ENCODE measurements around the gene FAM161B. TPM values are rescaled to one million over a fixed set of nuclear protein-coding genes. Genes with fewer than 3 reads are reported as not detected.
"Not testable (repeated sequence)": the region's sequence is repeated elsewhere in the genome, so short reads cannot be mapped to it uniquely, and the experiment has no call there.

FAM161B gene
- total RNA-seq, 1 donor from 2014 or later: 0.68 TPM

DNA sequence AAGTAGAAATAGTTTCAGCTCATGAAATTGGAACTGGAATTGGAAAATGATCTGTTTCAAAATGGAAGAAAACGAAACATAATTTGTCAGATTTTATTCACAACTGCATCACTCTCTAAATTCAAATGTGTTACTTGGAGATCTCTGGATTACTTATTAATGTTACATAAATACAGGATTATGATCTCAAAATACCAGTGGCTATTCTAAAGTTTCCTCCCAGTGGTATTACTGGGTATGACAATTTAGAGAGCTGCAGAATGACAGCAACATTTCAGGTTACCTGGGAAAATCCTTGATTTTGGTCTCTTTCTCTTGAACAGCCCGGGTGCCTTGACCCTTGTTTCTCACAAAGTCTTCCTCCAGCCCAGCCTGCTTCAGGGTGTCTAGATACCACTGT is 14.2 kb downstream of the FAM161B start:
- Mint-ChIP-seq H3K4me1 (ENCODE audit: low read depth) (no peaks in the 10 kb centered on the region), H3K4me3 (ENCODE audit: low read depth) (no peak overlapping the region), H3K27ac (no peak overlapping the region), H3K27me3 (ENCODE audit: low read depth) (no peaks in the 10 kb centered on the region), H3K9me3 (no peaks in the 10 kb centered on the region), H3K36me3 (ENCODE audit: low read depth) (peaks cover 37% of the 10 kb centered on the region)
- no peak for DNase-seq (ENCODE audit: low spot score)
- intact Hi-C loops (cut with micrococcal nuclease): no loop called here

- no peak for DNase-seq (ENCODE audit: low spot score)
- Mint-ChIP-seq H3K27me3 (ENCODE audit: low read depth) (no peaks in the 10 kb centered on the region), H3K4me3 (ENCODE audit: low read depth) (no peak overlapping the region), H3K27ac (no peak overlapping the region), H3K9me3 (no peaks in the 10 kb centered on the region), H3K4me1 (ENCODE audit: low read depth) (peaks cover 2% of the 10 kb centered on the region), H3K36me3 (ENCODE audit: low read depth) (peaks cover 88% of the 10 kb centered on the region)
- intact Hi-C loops (cut with micrococcal nuclease): no loop called here
Observed at GRCh38 chr14:73924337-73924736, 25.6 kb downstream of the FAM161B start.

- H3K4me1 Mint-ChIP-seq (ENCODE audit: low read depth); H3K4me3 Mint-ChIP-seq (ENCODE audit: low read depth); intact Hi-C loops (cut with micrococcal nuclease); H3K27ac Mint-ChIP-seq; H3K27me3 Mint-ChIP-seq (ENCODE audit: low read depth); DNase-seq (ENCODE audit: low spot score); H3K9me3 Mint-ChIP-seq: not testable (repeated sequence)
- H3K36me3 Mint-ChIP-seq (ENCODE audit: low read depth): peaks cover 67% of the 10 kb centered on the region
Observed at GRCh38 chr14:73919457-73919856, 30.4 kb downstream of the FAM161B start.

- intact Hi-C loops (cut with micrococcal nuclease): no loop called here
Observed at GRCh38 chr14:73916324-73916723, 33.6 kb downstream of the FAM161B start.

GRCh38 chr14:73913256-73913655 is 36.6 kb downstream of the FAM161B start:
- Mint-ChIP-seq H3K27ac (no peak overlapping the region), H3K9me3 (no peaks in the 10 kb centered on the region), H3K4me1 (ENCODE audit: low read depth) (peaks cover 3% of the 10 kb centered on the region), H3K4me3 (ENCODE audit: low read depth) (no peak overlapping the region), H3K36me3 (ENCODE audit: low read depth) (peaks cover 72% of the 10 kb centered on the region), H3K27me3 (ENCODE audit: low read depth) (no peaks in the 10 kb centered on the region)
- intact Hi-C loops (cut with micrococcal nuclease): no loop called here
- no peak for DNase-seq (ENCODE audit: low spot score)

More at GRCh38 chr14:73916324-73916723, 33.6 kb downstream of the FAM161B start:
- Mint-ChIP-seq H3K27ac (no peak overlapping the region), H3K4me3 (ENCODE audit: low read depth) (no peak overlapping the region), H3K9me3 (no peaks in the 10 kb centered on the region), H3K36me3 (ENCODE audit: low read depth) (peaks cover 69% of the 10 kb centered on the region), H3K27me3 (ENCODE audit: low read depth) (no peaks in the 10 kb centered on the region), H3K4me1 (ENCODE audit: low read depth) (no peaks in the 10 kb centered on the region)
- no peak for DNase-seq (ENCODE audit: low spot score)

GRCh38 chr14:73909681-73910080 is 40.2 kb downstream of the FAM161B start:
- Mint-ChIP-seq H3K36me3 (ENCODE audit: low read depth) (peaks cover 85% of the 10 kb centered on the region), H3K4me1 (ENCODE audit: low read depth) (peaks cover 3% of the 10 kb centered on the region), H3K9me3 (no peaks in the 10 kb centered on the region), H3K4me3 (ENCODE audit: low read depth) (no peak overlapping the region), H3K27ac (no peak overlapping the region), H3K27me3 (ENCODE audit: low read depth) (no peaks in the 10 kb centered on the region)
- no peak for DNase-seq (ENCODE audit: low spot score)
- intact Hi-C loops (cut with micrococcal nuclease): no loop called here

- intact Hi-C loops (cut with micrococcal nuclease): no loop called here
- Mint-ChIP-seq H3K4me1 (ENCODE audit: low read depth) (no peaks in the 10 kb centered on the region), H3K27me3 (ENCODE audit: low read depth) (no peaks in the 10 kb centered on the region), H3K36me3 (ENCODE audit: low read depth) (peaks cover 69% of the 10 kb centered on the region), H3K27ac (no peak overlapping the region), H3K9me3 (no peaks in the 10 kb centered on the region), H3K4me3 (ENCODE audit: low read depth) (no peak overlapping the region)
- no peak for DNase-seq (ENCODE audit: low spot score)
Observed at GRCh38 chr14:73903028-73903427, 46.9 kb downstream of the FAM161B start.

DNA sequence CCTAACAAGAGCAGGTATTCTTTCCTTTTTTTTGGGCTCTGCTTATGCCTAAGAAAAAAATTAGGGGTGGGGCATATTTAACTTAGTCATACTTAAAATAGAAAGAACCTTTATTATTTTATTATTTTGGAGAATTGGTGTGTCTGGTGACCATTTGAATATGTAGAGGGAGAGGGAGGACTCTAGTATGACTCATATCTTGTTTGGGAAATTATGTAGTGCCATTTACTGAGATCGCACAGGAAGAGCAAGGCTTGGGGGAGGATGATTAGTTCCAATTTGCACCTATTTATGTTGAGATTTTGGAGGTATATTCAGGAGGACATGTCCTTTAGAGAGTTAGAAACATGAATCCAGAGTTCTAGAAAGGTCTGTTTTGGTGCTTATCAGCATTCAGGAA is 53.4 kb downstream of the FAM161B start:
- no peak for DNase-seq (ENCODE audit: low spot score)
- intact Hi-C loops (cut with micrococcal nuclease): no loop called here
- Mint-ChIP-seq H3K27ac (peak overlapping the region; percentile 54), H3K9me3 (no peaks in the 10 kb centered on the region), H3K36me3 (ENCODE audit: low read depth) (peaks cover 64% of the 10 kb centered on the region), H3K4me1 (ENCODE audit: low read depth) (peaks cover 15% of the 10 kb centered on the region), H3K4me3 (ENCODE audit: low read depth) (no peak overlapping the region), H3K27me3 (ENCODE audit: low read depth) (no peaks in the 10 kb centered on the region)

DNA sequence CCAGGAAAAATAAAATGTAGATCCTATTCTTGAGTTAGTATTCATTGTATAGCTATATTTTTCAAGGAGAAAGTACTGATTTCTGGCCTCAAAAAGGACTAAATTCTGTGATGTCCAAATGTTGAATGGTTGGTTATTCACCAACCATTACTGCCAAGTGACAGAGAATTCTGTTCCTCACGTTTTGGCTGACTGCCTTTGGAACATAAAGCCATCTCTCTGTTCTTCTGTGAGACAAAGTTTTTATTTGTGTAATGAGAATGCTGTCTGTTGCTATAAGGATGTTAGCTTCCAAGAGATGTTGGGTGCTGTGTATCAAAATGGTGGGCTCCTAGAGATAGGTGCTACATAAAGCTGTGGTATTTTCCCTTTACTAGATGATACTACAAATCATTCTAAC is 54.0 kb downstream of the FAM161B start:
- H3K27me3 Mint-ChIP-seq (ENCODE audit: low read depth): no peaks in the 10 kb centered on the region
- no peak overlapping the region for H3K4me3 Mint-ChIP-seq (ENCODE audit: low read depth)
- H3K9me3 Mint-ChIP-seq: no peaks in the 10 kb centered on the region
- peaks cover 15% of the 10 kb centered on the region for H3K4me1 Mint-ChIP-seq (ENCODE audit: low read depth)
- H3K27ac Mint-ChIP-seq: peak overlapping the region; percentile 47
- peaks cover 62% of the 10 kb centered on the region for H3K36me3 Mint-ChIP-seq (ENCODE audit: low read depth)
- no peak for DNase-seq (ENCODE audit: low spot score)
- intact Hi-C loops (cut with micrococcal nuclease): no loop called here

- H3K27me3 Mint-ChIP-seq (ENCODE audit: low read depth); H3K4me3 Mint-ChIP-seq (ENCODE audit: low read depth); DNase-seq (ENCODE audit: low spot score); H3K9me3 Mint-ChIP-seq; H3K27ac Mint-ChIP-seq; intact Hi-C loops (cut with micrococcal nuclease): not testable (repeated sequence)
- H3K4me1 Mint-ChIP-seq (ENCODE audit: low read depth): peaks cover 22% of the 10 kb centered on the region
- peaks cover 62% of the 10 kb centered on the region for H3K36me3 Mint-ChIP-seq (ENCODE audit: low read depth)
Observed at GRCh38 chr14:73894180-73894687, 55.7 kb downstream of the FAM161B start.

GRCh38 chr14:73889376-73889775 is 60.5 kb downstream of the FAM161B start:
- Mint-ChIP-seq H3K27ac (no peak overlapping the region), H3K27me3 (ENCODE audit: low read depth) (no peaks in the 10 kb centered on the region), H3K4me3 (ENCODE audit: low read depth) (peak overlapping the region; percentile 9), H3K9me3 (no peaks in the 10 kb centered on the region), H3K4me1 (ENCODE audit: low read depth) (peaks cover 43% of the 10 kb centered on the region), H3K36me3 (ENCODE audit: low read depth) (peaks cover 52% of the 10 kb centered on the region)
- intact Hi-C loops (cut with micrococcal nuclease): loop anchor here (5.0 kb wide), 1 partner anchor 63 kb away; the partner anchor contains the start of genes COQ6 and FAM161B
- DNase-seq (ENCODE audit: low spot score): no peak

DNA sequence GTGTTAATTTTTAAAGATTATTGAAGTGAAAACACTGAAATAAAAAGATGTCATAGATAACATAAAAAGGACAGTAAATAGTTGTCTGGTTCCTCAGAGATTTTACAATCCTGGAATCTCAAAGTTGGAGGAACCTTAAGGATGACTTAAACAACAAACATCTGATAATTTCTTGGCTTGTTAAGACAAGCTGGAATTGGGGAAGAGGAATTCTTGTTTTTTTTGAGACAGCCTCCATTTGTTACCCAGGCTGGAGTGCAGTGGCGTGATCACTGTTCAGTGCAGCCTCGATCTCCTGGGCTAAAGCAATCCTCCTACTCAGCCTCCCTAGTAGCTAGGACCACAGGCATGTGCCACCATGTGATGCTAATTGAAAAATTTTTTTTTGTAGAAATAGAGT is 60.9 kb downstream of the FAM161B start:
- Mint-ChIP-seq H3K4me3 (ENCODE audit: low read depth) (peak overlapping the region; percentile 84), H3K9me3 (no peaks in the 10 kb centered on the region), H3K27me3 (ENCODE audit: low read depth) (no peaks in the 10 kb centered on the region), H3K4me1 (ENCODE audit: low read depth) (peaks cover 43% of the 10 kb centered on the region), H3K36me3 (ENCODE audit: low read depth) (peaks cover 49% of the 10 kb centered on the region), H3K27ac (peak overlapping the region; percentile 24)
- DNase-seq (ENCODE audit: low spot score): no peak
- intact Hi-C loops (cut with micrococcal nuclease): loop anchor here (5.0 kb wide), 1 partner anchor 63 kb away; the partner anchor contains the start of genes COQ6 and FAM161B

DNA sequence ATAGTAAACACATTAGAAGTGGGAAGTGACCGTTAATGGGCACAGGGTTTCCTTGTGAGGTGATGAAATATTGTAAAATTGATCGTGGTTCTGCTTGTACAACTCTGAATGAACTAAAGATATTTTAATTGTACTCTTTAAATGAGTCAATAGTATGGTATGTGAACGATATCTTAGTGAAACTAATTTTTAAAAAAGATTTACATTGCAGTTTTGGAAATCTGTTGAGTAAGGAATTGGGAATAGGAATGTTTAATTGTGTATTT is 61.5 kb downstream of the FAM161B start:
- H3K27ac Mint-ChIP-seq: peak overlapping the region; percentile 98
- DNase-seq (ENCODE audit: low spot score): no peak
- H3K4me1 Mint-ChIP-seq (ENCODE audit: low read depth): peaks cover 43% of the 10 kb centered on the region
- intact Hi-C loops (cut with micrococcal nuclease): loop anchor here (5.0 kb wide), 1 partner anchor 64 kb away; the partner anchor contains the start of genes COQ6 and FAM161B
- H3K36me3 Mint-ChIP-seq (ENCODE audit: low read depth): peaks cover 45% of the 10 kb centered on the region
- H3K9me3 Mint-ChIP-seq: no peaks in the 10 kb centered on the region
- no peaks in the 10 kb centered on the region for H3K27me3 Mint-ChIP-seq (ENCODE audit: low read depth)
- peak overlapping the region; percentile 84 for H3K4me3 Mint-ChIP-seq (ENCODE audit: low read depth)
